Glutamatergic neuron (in vitro differentiated cells): ENCODE measurements around the gene EFCAB8. TPM values are rescaled to one million over a fixed set of nuclear protein-coding genes. Genes with fewer than 3 reads are reported as not detected.

Experiments
- DNase-seq: peaks from one replicate; pipeline ENCODE4 v3.0.0; 2022
- H3K27ac Mint-ChIP-seq: one replicate; pipeline ENCODE4 v1.8.0; 2020; ENCODE audit warnings: mild to moderate bottlenecking, mixed read lengths, inconsistent platforms; ENCODE audit not compliant: unreplicated experiment
- H3K27me3 Mint-ChIP-seq: one replicate; pipeline ENCODE4 v1.8.0; 2020; ENCODE audit warnings: mild to moderate bottlenecking, moderate library complexity, mixed read lengths, inconsistent platforms; ENCODE audit not compliant: unreplicated experiment
- H3K36me3 Mint-ChIP-seq: one replicate; pipeline ENCODE4 v1.8.0; 2020; ENCODE audit warnings: mild to moderate bottlenecking, mixed read lengths, inconsistent platforms; ENCODE audit not compliant: unreplicated experiment
- H3K4me1 Mint-ChIP-seq: one replicate; pipeline ENCODE4 v1.8.0; 2020; ENCODE audit warnings: mild to moderate bottlenecking, low read depth, mixed read lengths, inconsistent platforms; ENCODE audit not compliant: unreplicated experiment
- H3K4me3 Mint-ChIP-seq: one replicate; pipeline ENCODE4 v1.8.0; 2020; ENCODE audit warnings: mild to moderate bottlenecking, mixed read lengths, inconsistent platforms; ENCODE audit not compliant: unreplicated experiment
- H3K9me3 Mint-ChIP-seq: one replicate; pipeline ENCODE4 v1.8.0; 2020; ENCODE audit warnings: mild to moderate bottlenecking, moderate library complexity, mixed read lengths, inconsistent platforms; ENCODE audit not compliant: unreplicated experiment
- CTCF ChIP-seq: fragments of 200-600 bp; sonication (generic); IDR thresholded peaks from one replicate; pipeline ENCODE4 v1.5.0; 2021; ENCODE audit not compliant: partially characterized antibody, unreplicated experiment
- total RNA-seq: library from RNA; stranded (reverse); fragmentation: NEBNext Ultra II Directional; extraction: Animal tissue kit (Norgen Biotek cat#: 25700); gene quantifications from one replicate; pipeline ENCODE4 v1.2.1, GENCODE V29; 2021; ENCODE audit not compliant: unreplicated experiment

Gene EFCAB8
- total RNA-seq, 1 donor from 2014 or later = not detected

DNA sequence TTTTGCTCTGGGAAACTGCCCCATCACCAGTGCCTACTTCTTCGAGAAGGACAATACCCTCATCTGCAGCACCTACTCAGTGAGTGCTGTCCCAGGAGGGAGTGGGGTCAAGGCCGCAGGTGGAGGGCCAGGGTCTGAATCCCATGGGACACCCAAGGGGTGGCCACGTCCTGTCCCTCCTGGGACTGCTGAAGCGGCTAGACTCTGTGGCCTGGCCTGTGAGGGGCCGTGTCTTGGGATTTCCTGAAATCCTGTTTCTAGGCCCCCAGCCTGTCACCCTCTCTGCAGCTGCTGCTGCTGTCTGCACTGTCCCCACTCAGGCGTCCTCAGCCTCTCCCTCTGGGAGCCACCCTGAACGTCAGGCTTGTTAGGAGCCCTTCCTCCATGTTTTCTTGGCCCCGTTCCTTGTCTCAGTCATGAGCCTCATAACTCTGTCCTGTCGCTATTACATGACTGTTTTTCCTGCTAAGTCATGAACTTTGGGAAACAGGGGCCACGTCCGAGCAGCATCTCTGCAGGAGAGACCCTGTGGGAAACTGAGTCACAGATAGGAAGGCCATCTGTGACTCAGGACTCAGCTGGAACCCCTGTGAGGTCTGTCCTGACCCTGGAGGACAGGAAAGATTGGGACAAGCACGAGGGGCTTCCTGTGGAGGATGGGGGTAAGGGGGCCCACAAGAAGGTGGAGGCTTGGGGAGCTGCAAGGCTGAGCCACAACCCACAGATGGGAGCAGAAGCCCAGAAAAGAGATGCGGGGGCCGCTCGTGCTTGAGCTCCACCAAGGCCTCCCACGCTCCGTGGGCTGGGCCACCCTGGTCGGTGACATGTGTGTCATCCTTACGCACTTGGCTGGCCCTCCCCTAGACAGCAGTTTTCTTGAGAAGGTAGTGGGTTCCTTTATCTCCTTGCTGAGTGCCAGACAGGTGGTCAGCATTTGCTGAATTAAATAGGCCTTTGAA is 49.9 kb downstream of the EFCAB8 start:
- H3K27me3 Mint-ChIP-seq = peaks cover 4% of the 10 kb centered on the region
- H3K4me3 Mint-ChIP-seq = no peak overlapping the region
- TF ChIP-seq CTCF = no peak
- peaks cover 10% of the 10 kb centered on the region for H3K9me3 Mint-ChIP-seq
- DNase-seq = no peak
- no peaks in the 10 kb centered on the region for H3K4me1 Mint-ChIP-seq
- H3K36me3 Mint-ChIP-seq = peaks cover 5% of the 10 kb centered on the region
- H3K27ac Mint-ChIP-seq = no peak overlapping the region

DNA sequence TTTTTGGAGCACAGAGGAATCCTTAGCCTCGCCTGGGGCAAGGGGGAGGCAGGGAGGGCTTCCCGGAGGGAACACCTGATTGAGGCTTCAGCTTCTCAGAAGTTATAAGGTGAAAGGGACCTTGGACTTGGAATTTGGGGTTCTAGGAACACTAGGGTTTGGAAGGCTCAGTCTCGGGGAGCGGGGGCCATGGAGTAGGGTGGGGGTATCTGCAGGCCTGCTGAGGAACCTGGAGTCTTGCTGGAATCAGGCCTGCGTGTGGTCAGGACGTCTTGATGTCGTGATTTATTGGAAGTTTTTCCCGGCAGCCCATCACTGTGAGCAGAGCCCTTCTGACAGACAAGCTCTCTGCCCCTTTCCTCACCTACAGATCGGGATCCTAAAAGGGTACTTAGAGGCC is 50.7 kb downstream of the EFCAB8 start:
- H3K36me3 Mint-ChIP-seq = peaks cover 8% of the 10 kb centered on the region
- H3K27me3 Mint-ChIP-seq = peaks cover 4% of the 10 kb centered on the region
- H3K4me3 Mint-ChIP-seq = no peak overlapping the region
- TF ChIP-seq CTCF = no peak
- H3K9me3 Mint-ChIP-seq = peaks cover 12% of the 10 kb centered on the region
- no peak for DNase-seq
- no peaks in the 10 kb centered on the region for H3K4me1 Mint-ChIP-seq
- H3K27ac Mint-ChIP-seq = no peak overlapping the region

GRCh38 chr20:32909896-32910571 is 51.3 kb downstream of the EFCAB8 start:
- peaks cover 7% of the 10 kb centered on the region for H3K27me3 Mint-ChIP-seq
- H3K27ac Mint-ChIP-seq = no peak overlapping the region
- no peak for DNase-seq
- no peak for TF ChIP-seq CTCF
- H3K9me3 Mint-ChIP-seq = peaks cover 12% of the 10 kb centered on the region
- no peaks in the 10 kb centered on the region for H3K4me1 Mint-ChIP-seq
- H3K36me3 Mint-ChIP-seq = peaks cover 8% of the 10 kb centered on the region
- no peak overlapping the region for H3K4me3 Mint-ChIP-seq

DNA sequence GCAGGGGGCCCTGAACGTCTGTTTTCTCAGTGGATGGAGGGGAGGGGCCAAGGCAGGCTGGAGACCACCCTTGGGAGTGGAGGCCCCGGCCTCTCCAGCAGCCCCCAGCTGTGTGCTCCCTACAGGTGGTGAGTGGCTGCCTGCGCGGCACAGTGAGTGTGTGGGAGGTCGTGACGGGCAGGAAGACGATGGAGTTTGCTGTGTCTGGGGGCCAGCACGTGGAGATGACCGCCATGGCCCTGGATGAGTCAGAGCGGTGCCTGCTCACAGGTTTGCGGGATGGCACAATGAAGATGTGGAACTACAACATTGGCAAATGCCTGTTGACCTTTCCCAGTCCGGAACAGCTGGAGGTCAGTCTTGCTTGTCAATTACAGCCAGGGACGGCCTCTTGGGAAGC is 52.6 kb downstream of the EFCAB8 start:
- no peak for DNase-seq
- Mint-ChIP-seq H3K27ac (no peak overlapping the region), H3K4me3 (no peak overlapping the region), H3K27me3 (peaks cover 7% of the 10 kb centered on the region), H3K36me3 (peaks cover 8% of the 10 kb centered on the region), H3K9me3 (peaks cover 12% of the 10 kb centered on the region), H3K4me1 (no peaks in the 10 kb centered on the region)
- TF ChIP-seq CTCF = no peak

DNA sequence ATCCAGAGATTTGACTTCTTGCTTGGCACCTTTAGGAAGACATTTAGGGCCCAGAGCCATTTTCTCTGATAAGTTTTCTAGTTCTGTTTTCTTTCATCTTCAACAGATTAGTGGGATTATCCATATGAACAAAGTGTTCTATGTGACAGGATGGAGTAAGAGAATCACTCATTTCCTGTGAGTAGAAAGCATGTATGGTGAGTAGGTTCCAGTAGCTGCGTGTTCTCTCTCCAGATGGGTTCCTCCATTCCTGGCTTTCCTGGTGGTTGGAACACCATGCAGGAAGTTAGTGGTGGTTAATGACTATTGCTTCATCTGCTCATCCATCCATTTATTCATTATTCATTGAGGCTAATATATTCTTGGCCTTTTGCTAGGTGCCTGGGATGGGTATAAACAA is 54.0 kb downstream of the EFCAB8 start:
- Mint-ChIP-seq H3K9me3 (peaks cover 12% of the 10 kb centered on the region), H3K4me1 (no peaks in the 10 kb centered on the region)

More for the DNA sequence above, 54.0 kb downstream of the EFCAB8 start:
- Mint-ChIP-seq H3K27ac (no peak overlapping the region), H3K27me3 (peaks cover 7% of the 10 kb centered on the region), H3K4me3 (no peak overlapping the region), H3K36me3 (peaks cover 8% of the 10 kb centered on the region)
- DNase-seq = no peak
- TF ChIP-seq CTCF = no peak
